H1 (cell line): ENCODE data around the gene PSMD7. TPM values are rescaled to one million over a fixed set of nuclear protein-coding genes. Genes with fewer than 3 reads are reported as not detected.

Experiments
- CTCF ChIA-PET: fragments of 300-600 bp; sonication (Branson Sonifier 250); formaldehyde crosslinking; loops from one replicate; lab custom pipeline; 2021; ENCODE audit not compliant: partially characterized antibody; lab: Charles Lee
- POLR2A ChIA-PET: fragments of 300-600 bp; sonication (Branson Sonifier 250); formaldehyde crosslinking; loops from one replicate; lab custom pipeline; 2021; ENCODE audit warnings: inconsistent platforms; ENCODE audit not compliant: partially characterized antibody; lab: Charles Lee
- DNase-seq, 2 experiments: peaks; one replicate each; pipeline versions ENCODE4 v3.0.0 to v3.0.0-alpha.2; 2010 to 2022; ENCODE audit warnings: low spot score in 2 of 2, low read depth in 1 of 2, mixed read lengths in 1 of 2
- FAIRE-seq: peaks from 2 replicates; lab custom pipeline; 2011; peaks lifted over from hg19 to GRCh38; lab: Jason Lieb, UNC
- H2AFZ ChIP-seq: 2 replicates; pipeline ENCODE4 v1.8.1; 2012; ENCODE audit warnings: low read length, inconsistent platforms
- H2AK5ac ChIP-seq: 2 replicates; pipeline ENCODE4 v1.6.1; 2013; ENCODE audit warnings: low read depth, low read length
- H2BK120ac ChIP-seq: replicated peaks from 2 replicates; pipeline ENCODE3; 2013; ENCODE audit warnings: low read depth, low read length, inconsistent platforms
- H2BK12ac ChIP-seq: 2 replicates; pipeline ENCODE4 v1.6.1; 2013; ENCODE audit warnings: low read depth, low read length
- H2BK15ac ChIP-seq: 2 replicates; pipeline ENCODE4 v1.6.1; 2013; ENCODE audit warnings: low read length
- H2BK20ac ChIP-seq: 2 replicates; pipeline ENCODE4 v1.6.1; 2013; ENCODE audit warnings: low read length
- H2BK5ac ChIP-seq: 2 replicates; pipeline ENCODE4 v1.6.1; 2013; ENCODE audit warnings: low read depth, low read length
- H3K14ac ChIP-seq: 2 replicates; pipeline ENCODE4 v1.6.1; 2013; ENCODE audit warnings: inconsistent platforms; ENCODE audit not compliant: insufficient read length
- H3K18ac ChIP-seq: 2 replicates; pipeline ENCODE4 v1.6.1; 2013; ENCODE audit warnings: low read length; ENCODE audit errors: extremely low read depth
- H3K23ac ChIP-seq: 2 replicates; pipeline ENCODE4 v1.6.1; 2013; ENCODE audit warnings: inconsistent platforms; ENCODE audit not compliant: insufficient read length
- H3K23me2 ChIP-seq: 2 replicates; pipeline ENCODE4 v1.6.1; 2013; ENCODE audit warnings: low read depth, low read length
- H3K27ac ChIP-seq: 2 replicates; pipeline ENCODE4 v1.6.1; 2011; ENCODE audit warnings: low read depth, low read length, inconsistent platforms
- H3K27me3 ChIP-seq, 4 experiments: replicated peaks in 1 of 4; 1 replicate in 1 of 4; 2 replicates in 3 of 4; pipeline versions ENCODE4 v1.6.1 to v1.8.1; 2011 to 2013; ENCODE audit warnings: low read length in 3 of 4, mild to moderate bottlenecking in 3 of 4, inconsistent platforms in 2 of 4, mixed read lengths in 2 of 4, moderate library complexity in 1 of 4; ENCODE audit not compliant: control insufficient read depth in 3 of 4, insufficient read depth in 3 of 4; ENCODE audit errors: extremely low read depth in 1 of 4
- H3K36me3 ChIP-seq, 4 experiments: 2 replicates each; pipeline versions ENCODE4 v1.6.1 to v1.8.1; 2011 to 2013; ENCODE audit warnings: mild to moderate bottlenecking in 4 of 4, low read length in 3 of 4, moderate library complexity in 2 of 4, control low read depth in 1 of 4, inconsistent platforms in 1 of 4; ENCODE audit not compliant: insufficient read depth in 4 of 4, control insufficient read depth in 2 of 4
- H3K4ac ChIP-seq: replicated peaks from 2 replicates; pipeline ENCODE3; 2013; ENCODE audit warnings: low read length, low read depth, mixed read lengths, inconsistent platforms; ENCODE audit not compliant: insufficient read length
- H3K4me1 ChIP-seq, 4 experiments: replicated peaks in 1 of 4; 1 replicate in 1 of 4; 2 replicates in 3 of 4; pipeline versions ENCODE4 v1.6.1 to v1.8.1; 2011 to 2013; ENCODE audit warnings: low read length in 3 of 4, inconsistent platforms in 2 of 4, mixed read lengths in 1 of 4; ENCODE audit not compliant: insufficient read depth in 4 of 4, control insufficient read depth in 3 of 4
- H3K4me2 ChIP-seq, 2 experiments: 2 replicates each; pipeline versions ENCODE4 v1.6.1 to v1.8.1; 2011 to 2013; ENCODE audit warnings: low read depth in 2 of 2, low read length in 2 of 2, control low read depth in 1 of 2, inconsistent platforms in 1 of 2, mild to moderate bottlenecking in 1 of 2; ENCODE audit not compliant: insufficient read depth in 1 of 2
- H3K4me3 ChIP-seq, 4 experiments: fragments of 200-600, 300-600 bp in 1 of 4; sonication (generic), shearing (Covaris generic), sonication (Bioruptor Twin) in 1 of 4; 2 replicates each; pipeline versions ENCODE4 v1.5.1 to v1.8.1; 2011 to 2016; ENCODE audit warnings: low read length in 4 of 4, low read depth in 3 of 4, control low read depth in 2 of 4, inconsistent platforms in 2 of 4, mild to moderate bottlenecking in 2 of 4, mixed read lengths in 1 of 4, moderate library complexity in 1 of 4; ENCODE audit not compliant: insufficient read depth in 2 of 4; ENCODE audit errors: extremely low read depth in 1 of 4
- H3K56ac ChIP-seq: replicated peaks from 2 replicates; pipeline ENCODE3; 2013; ENCODE audit warnings: low read depth, mild to moderate bottlenecking, mixed read lengths, low read length, inconsistent platforms; ENCODE audit not compliant: insufficient read length
- H3K79me1 ChIP-seq: 2 replicates; pipeline ENCODE4 v1.6.1; 2013; ENCODE audit warnings: low read depth, low read length, control low read depth
- H3K79me2 ChIP-seq, 2 experiments: 2 replicates each; pipeline versions ENCODE4 v1.6.1 to v1.8.1; 2012 to 2013; ENCODE audit warnings: low read length in 2 of 2, mild to moderate bottlenecking in 2 of 2, inconsistent platforms in 1 of 2; ENCODE audit not compliant: insufficient read depth in 2 of 2, control insufficient read depth in 1 of 2
- H3K9ac ChIP-seq, 4 experiments: replicated peaks in 1 of 4; 1 replicate in 1 of 4; 2 replicates in 3 of 4; pipeline versions ENCODE4 v1.6.1 to v1.8.1; 2011 to 2013; ENCODE audit warnings: low read depth in 3 of 4, low read length in 3 of 4, control low read depth in 2 of 4, mild to moderate bottlenecking in 2 of 4, moderate library complexity in 2 of 4, inconsistent platforms in 1 of 4; ENCODE audit errors: extremely low read depth in 1 of 4
- H3K9me3 ChIP-seq, 2 experiments: 2 replicates each; pipeline versions ENCODE4 v1.6.1 to v1.8.1; 2012 to 2013; ENCODE audit warnings: mild to moderate bottlenecking in 2 of 2, moderate library complexity in 2 of 2, control low read depth in 1 of 2, inconsistent platforms in 1 of 2, low read depth in 1 of 2, low read length in 1 of 2, mixed read lengths in 1 of 2; ENCODE audit not compliant: insufficient read depth in 2 of 2
- H4K20me1 ChIP-seq, 2 experiments: replicated peaks in 1 of 2; 2 replicates each; pipeline versions ENCODE3 to v1.8.1; 2011 to 2013; ENCODE audit warnings: inconsistent platforms in 2 of 2, low read length in 2 of 2, mild to moderate bottlenecking in 1 of 2; ENCODE audit not compliant: insufficient read depth in 2 of 2, control insufficient read depth in 1 of 2
- H4K5ac ChIP-seq: 2 replicates; pipeline ENCODE4 v1.6.1; 2013; ENCODE audit warnings: low read length, low read depth, mixed read lengths, inconsistent platforms; ENCODE audit not compliant: insufficient read length
- H4K8ac ChIP-seq: 2 replicates; pipeline ENCODE4 v1.8.0; 2013; ENCODE audit warnings: mild to moderate bottlenecking, moderate library complexity, low read length, inconsistent platforms; ENCODE audit not compliant: insufficient read depth; ENCODE audit errors: extremely low read depth
- H4K91ac ChIP-seq: replicated peaks from 2 replicates; pipeline ENCODE3; 2013; ENCODE audit warnings: low read length, mixed read lengths, inconsistent platforms; ENCODE audit not compliant: insufficient read length
- CHD1 ChIP-seq: IDR thresholded peaks from 2 replicates; pipeline ENCODE4 v1.6.1; 2012; ENCODE audit warnings: low read depth, low read length, improper control_type of control experiment
- GABPA ChIP-seq: IDR thresholded peaks from 2 replicates; pipeline ENCODE4 v1.6.1; 2011; ENCODE audit warnings: mild to moderate bottlenecking, low read length, moderate library complexity, borderline replicate concordance; ENCODE audit not compliant: insufficient read depth
- HDAC2 ChIP-seq, 2 experiments: fragments of 300-600 bp in 1 of 2; sonication (generic) in 1 of 2; IDR thresholded peaks; 2 replicates each; pipeline ENCODE4 v1.6.1; 2011 to 2012; ENCODE audit warnings: low read depth in 2 of 2, low read length in 2 of 2, mild to moderate bottlenecking in 2 of 2, moderate library complexity in 2 of 2, borderline replicate concordance in 1 of 2, inconsistent platforms in 1 of 2
- KDM1A ChIP-seq: fragments of 200-600, 300-600 bp; sonication (generic); IDR thresholded peaks from 2 replicates; pipeline ENCODE4 v1.7.1; 2016; ENCODE audit warnings: mild to moderate bottlenecking, low read length, borderline replicate concordance
- KDM4A ChIP-seq: IDR thresholded peaks from one replicate; pipeline ENCODE4 v1.7.1; 2012; ENCODE audit warnings: low read depth, mild to moderate bottlenecking, moderate library complexity, low read length, inconsistent platforms; ENCODE audit not compliant: severe bottlenecking
- polyA plus RNA-seq, 7 experiments: library from polyadenylated mRNA; depleted of rRNA in 3 of 7; stranded (reverse) in 5 of 7; unstranded in 2 of 7; fragments of >200 nt in 5 of 7; fragments of 200-250 nt in 2 of 7; gene quantifications; 1 replicate in 5 of 7; 2 replicates in 1 of 7; 4 replicates in 1 of 7; pipeline versions ENCODE4 v1.2.1 to v1.2.3, GENCODE V29; 2011 to 2013; ENCODE audit warnings: missing spikeins in 2 of 7, mixed read lengths in 2 of 7
- total RNA-seq: library from RNA; stranded (reverse); fragmentation: NEBNext Ultra II Directional; extraction: Animal tissue kit (Norgen Biotek cat#: 25700); gene quantifications from 2 replicates; pipeline ENCODE4 v1.2.1, GENCODE V29; 2021

PSMD7 gene
- total and polyA plus RNA-seq, 2 of the 8 experiments (the other 6 are each of a cell fraction or from before 2014, with no cell fraction given): 91.1 to 148 TPM

GRCh38 chr16:74290356-74290755, 6.3 kb upstream of the PSMD7 start:
- Histone ChIP-seq H3K36me3 (no peaks in the 10 kb centered on the region), H2BK12ac (no peak overlapping the region), H4K5ac (no peak overlapping the region), H3K9ac (no peak overlapping the region), H2AFZ (no peak overlapping the region), H2BK120ac (no peak overlapping the region), H3K4ac (no peak overlapping the region), H3K27ac (no peak overlapping the region), H2AK5ac (no peak overlapping the region), H2BK15ac (no peak overlapping the region), H3K4me2 (no peak overlapping the region), H3K4me3 (no peak overlapping the region), H4K91ac (no peak overlapping the region), H3K79me2 (no peaks in the 10 kb centered on the region), H2BK20ac (no peak overlapping the region), H2BK5ac (no peak overlapping the region), H3K56ac (no peak overlapping the region), H4K20me1 (no peaks in the 10 kb centered on the region), H3K23ac (no peak overlapping the region), H3K18ac (no peak overlapping the region), H3K23me2 (no peaks in the 10 kb centered on the region), H3K14ac (no peak overlapping the region), H3K9me3 (peaks cover 0 to 5% of the 10 kb centered on the region in 2 experiments; a peak in 1 of 4 replicates), H3K79me1 (no peaks in the 10 kb centered on the region), H4K8ac (no peak overlapping the region), H3K4me1 (no peaks in the 10 kb centered on the region), H3K27me3 (no peaks in the 10 kb centered on the region)
- FAIRE-seq (no peak), DNase-seq (no peak)
- TF ChIP-seq HDAC2 (IDR thresholded peaks at IDR 0.05; ENCODE audit: borderline replicate concordance in 1 of 2, low read depth in 2 of 2, low read length in 2 of 2): no peak
- TF ChIP-seq CHD1: no peak
- TF ChIP-seq GABPA: no peak
- TF ChIP-seq KDM1A: no peak
- TF ChIP-seq KDM4A: no peak
- CTCF ChIA-PET: interaction anchor here (0.6 kb wide), 1 partner anchor 9 kb away, joined by 4 read pairs; no protein-coding TSS in a partner anchor
- POLR2A ChIA-PET: no interaction called here
